Measurements from ENCODE around the gene MAK. TPM values are rescaled to one million over a fixed set of nuclear protein-coding genes. Genes with fewer than 3 reads are reported as not detected.

Gene MAK
- total and polyA plus RNA-seq, 4 donors, result 0.02 to 0.26 (median 0.13) TPM

GRCh38 chr6:10713962-10714361, 124.4 kb downstream of the MAK start:
- no peaks in the 10 kb centered on the region for H3K9me3 ChIP-seq (ENCODE audit: control insufficient read depth in 4 of 4, low read length in 3 of 4)
- no peak overlapping the region for H3K4me3 ChIP-seq (ENCODE audit: low read depth in 1 of 3, low read length in 3 of 3)
- H3K27me3 ChIP-seq (ENCODE audit: control insufficient read depth in 4 of 4, insufficient read depth in 4 of 4, low read length in 3 of 4), result no peaks in the 10 kb centered on the region
- no peak overlapping the region for H3K9ac ChIP-seq (ENCODE audit: low read depth in 1 of 2, low read length in 2 of 2)
- WGBS, result 91% methylated on average over 8 of the region's 8 CpGs
- peaks cover 0 to 4% (median 3%) of the 10 kb centered on the region in 4 donors for H3K36me3 ChIP-seq (ENCODE audit: control insufficient read depth in 4 of 4, insufficient read depth in 3 of 4, low read depth in 1 of 4, low read length in 3 of 4)
- no peaks in the 10 kb centered on the region for H3K4me1 ChIP-seq (ENCODE audit: control insufficient read depth in 4 of 4, insufficient read depth in 4 of 4, low read length in 3 of 4)
- DNase-seq (ENCODE audit: low spot score), result no peak
- H3K27ac ChIP-seq (ENCODE audit: low read depth in 1 of 2, low read length in 2 of 2), result no peak overlapping the region
- TF ChIP-seq SP1 (IDR thresholded peaks at IDR 0.05) (no peak), FOXA1 (IDR thresholded peaks at IDR 0.05) (no peak), RXRA (IDR thresholded peaks at IDR 0.05) (no peak), TAF1 (conservative IDR thresholded peaks at IDR 0.05) (no peak), YY1 (IDR thresholded peaks at IDR 0.05) (no peak), HNF4A (conservative IDR thresholded peaks at IDR 0.05) (no peak), REST (IDR thresholded peaks at IDR 0.05) (no peak), CTCF (IDR thresholded peaks at IDR 0.05; ENCODE audit: low read depth, low read length, missing input control) (no peak), EGR1 (IDR thresholded peaks at IDR 0.05; ENCODE audit: low read depth in 2 of 2) (no peak)

Small RNA genes lying within 50 kb of the gene (small RNA-seq; reads per million reads assigned to genes)
- gene RNA5SP203, result not detected

Other genes starting within 250 kb of the MAK start
- gene C6orf52, start 143.9 kb downstream of the MAK start, total RNA-seq, result under 1 TPM in 1 of 2 donors, not detected in 1; 0.50 TPM
- under 1 TPM; 0.33 to 0.71 TPM for gene C6orf52, start 143.9 kb downstream of the MAK start, polyA plus RNA-seq
- gene PAK1IP1, start 143.6 kb downstream of the MAK start, total RNA-seq, result 1 to 10 TPM; 6.0 to 8.5 TPM
- 10 to 100 TPM in 1 of 2 donors, 1 to 10 TPM in 1; 6.9 to 10.8 TPM for gene PAK1IP1, start 143.6 kb downstream of the MAK start, polyA plus RNA-seq
- 100 to 1,000 TPM in 1 of 2 donors, 10 to 100 TPM in 1; 36.8 to 239 TPM for gene TMEM14C, start 115.5 kb downstream of the MAK start, total RNA-seq
- 100 to 1,000 TPM in 1 of 2 donors, 10 to 100 TPM in 1; 75.4 to 114 TPM for gene TMEM14C, start 115.5 kb downstream of the MAK start, polyA plus RNA-seq
- 100 to 1,000 TPM in 1 of 2 donors, 10 to 100 TPM in 1; 30.7 to 115 TPM for gene TMEM14B, start 90.7 kb downstream of the MAK start, total RNA-seq
- gene TMEM14B, start 90.7 kb downstream of the MAK start, polyA plus RNA-seq, result 100 to 1,000 TPM in 1 of 2 donors, 10 to 100 TPM in 1; 38.4 to 102 TPM
- not detected for gene GCM2, start 43.5 kb upstream of the MAK start, total RNA-seq
- gene GCM2, start 43.5 kb upstream of the MAK start, polyA plus RNA-seq, result not detected
- gene SYCP2L, start 48.5 kb upstream of the MAK start, total RNA-seq, result under 1 TPM; 0.28 to 0.33 TPM
- not detected for gene SYCP2L, start 48.5 kb upstream of the MAK start, polyA plus RNA-seq
- gene ELOVL2, start 205.8 kb upstream of the MAK start, total RNA-seq, result 10 to 100 TPM; 27.8 to 28.5 TPM
- gene ELOVL2, start 205.8 kb upstream of the MAK start, polyA plus RNA-seq, result 10 to 100 TPM in 1 of 2 donors, 1 to 10 TPM in 1; 7.1 to 16.5 TPM

Data from liver (tissue), 10 donors.